SK-N-MC (cell line): Measurements from ENCODE around the gene MID1.

Source experiments
- EZH2 ChIP-seq: fragments of 200-600 bp; sonication (generic); IDR thresholded peaks from one replicate; pipeline ENCODE4 v1.6.1; 2017; ENCODE audit warnings: antibody characterized with exemption
- POLR2AphosphoS5 ChIP-seq: IDR thresholded peaks from 2 replicates; pipeline ENCODE4 v1.6.1; 2012; ENCODE audit warnings: mild to moderate bottlenecking, low read depth, low read length, borderline replicate concordance

DNA sequence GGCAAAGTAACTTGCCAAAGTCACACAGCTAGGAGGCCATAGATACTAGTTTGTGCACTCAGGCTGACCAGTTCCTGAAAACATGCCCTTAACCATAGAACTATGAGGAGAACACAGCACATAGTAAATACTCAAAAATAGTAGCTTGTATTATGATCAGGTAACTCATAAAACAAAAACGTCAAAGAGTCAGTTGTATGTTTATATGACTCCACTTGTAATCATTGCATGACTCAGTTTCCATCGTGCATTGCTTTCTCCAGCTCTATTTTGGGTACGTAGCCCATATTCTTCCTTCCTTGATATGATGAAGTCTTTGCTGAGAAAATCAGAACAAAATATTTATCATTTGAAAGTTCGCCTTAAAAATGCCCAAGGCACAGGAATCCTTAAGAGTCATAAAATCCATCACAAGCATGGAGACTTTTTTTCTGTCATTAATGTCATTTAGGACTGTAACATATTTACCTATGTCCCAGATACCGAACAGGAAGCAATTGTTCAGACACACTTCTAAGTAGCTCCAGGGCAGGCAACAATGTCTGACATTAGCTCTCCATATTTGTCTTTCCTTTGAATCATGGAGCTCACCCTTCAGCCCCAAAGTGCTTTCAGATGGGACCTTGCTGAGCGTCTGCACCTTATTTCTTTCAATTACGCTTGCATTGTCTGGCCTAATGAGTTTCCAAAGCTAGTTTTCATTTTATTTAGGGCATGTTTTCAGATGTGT lies 11.2 kb upstream of the MID1 start:
- TF ChIP-seq EZH2 (no peak), POLR2AphosphoS5 (no peak)
